Nephron progenitor cell (in vitro differentiated cells): Measurements from ENCODE around the gene SPP1.

Source experiments
- DNase-seq: peaks from one replicate; pipeline ENCODE4 v3.0.0; 2021
- H3K27ac Mint-ChIP-seq: 2 replicates; pipeline ENCODE4 v1.8.0; 2021; ENCODE audit warnings: mild to moderate bottlenecking, moderate library complexity, mixed read lengths
- H3K27me3 Mint-ChIP-seq: 2 replicates; pipeline ENCODE4 v1.8.0; 2021; ENCODE audit warnings: mild to moderate bottlenecking, low read depth, mixed read lengths; ENCODE audit not compliant: poor library complexity
- H3K36me3 Mint-ChIP-seq: 2 replicates; pipeline ENCODE4 v1.8.0; 2021; ENCODE audit warnings: low read depth, mixed read lengths
- H3K4me1 Mint-ChIP-seq: 2 replicates; pipeline ENCODE4 v1.8.0; 2021; ENCODE audit warnings: mixed read lengths
- H3K4me3 Mint-ChIP-seq: 2 replicates; pipeline ENCODE4 v1.8.0; 2021; ENCODE audit warnings: mild to moderate bottlenecking, moderate library complexity, mixed read lengths
- H3K9me3 Mint-ChIP-seq: 2 replicates; pipeline ENCODE4 v1.8.0; 2021; ENCODE audit warnings: mild to moderate bottlenecking, moderate library complexity, mixed read lengths
- CTCF ChIP-seq: fragments of 200-600 bp; sonication (generic); IDR thresholded peaks from 2 replicates; pipeline ENCODE4 v1.5.0; 2021; ENCODE audit warnings: antibody characterized with exemption

The SPP1 gene

GRCh38 chr4:87961993-87962392 lies 13.5 kb upstream of the SPP1 start:
- no peak for DNase-seq
- no peaks in the 10 kb centered on the region for H3K9me3 Mint-ChIP-seq
- TF ChIP-seq CTCF = no peak
- no peaks in the 10 kb centered on the region for H3K4me1 Mint-ChIP-seq
- no peaks in the 10 kb centered on the region for H3K36me3 Mint-ChIP-seq
- no peak overlapping the region for H3K27ac Mint-ChIP-seq
- H3K27me3 Mint-ChIP-seq = peaks cover 6% of the 10 kb centered on the region
- no peak overlapping the region for H3K4me3 Mint-ChIP-seq

- Mint-ChIP-seq H3K4me3 (no peak overlapping the region), H3K27me3 (peaks cover 6% of the 10 kb centered on the region), H3K4me1 (no peaks in the 10 kb centered on the region), H3K36me3 (no peaks in the 10 kb centered on the region), H3K9me3 (no peaks in the 10 kb centered on the region), H3K27ac (no peak overlapping the region)
- DNase-seq = no peak
- no peak for TF ChIP-seq CTCF
Observed at GRCh38 chr4:87962398-87963146, 12.9 kb upstream of the SPP1 start.

GRCh38 chr4:87965501-87965975 lies 10.0 kb upstream of the SPP1 start:
- Mint-ChIP-seq H3K27ac (no peak overlapping the region), H3K36me3 (no peaks in the 10 kb centered on the region), H3K27me3 (no peaks in the 10 kb centered on the region), H3K4me3 (no peak overlapping the region), H3K9me3 (no peaks in the 10 kb centered on the region), H3K4me1 (no peaks in the 10 kb centered on the region)
- TF ChIP-seq CTCF = no peak
- no peak for DNase-seq

GRCh38 chr4:87966095-87966496 lies 9.4 kb upstream of the SPP1 start:
- TF ChIP-seq CTCF = no peak
- Mint-ChIP-seq H3K4me1 (no peaks in the 10 kb centered on the region), H3K27me3 (no peaks in the 10 kb centered on the region), H3K36me3 (no peaks in the 10 kb centered on the region), H3K9me3 (no peaks in the 10 kb centered on the region), H3K27ac (no peak overlapping the region), H3K4me3 (no peak overlapping the region)
- DNase-seq = no peak

- Mint-ChIP-seq H3K4me1 (no peaks in the 10 kb centered on the region), H3K36me3 (no peaks in the 10 kb centered on the region), H3K9me3 (no peaks in the 10 kb centered on the region), H3K27me3 (no peaks in the 10 kb centered on the region), H3K4me3 (no peak overlapping the region), H3K27ac (no peak overlapping the region)
- no peak for TF ChIP-seq CTCF
- DNase-seq = no peak
Observed at GRCh38 chr4:87967193-87967592, 8.3 kb upstream of the SPP1 start.

- no peak for DNase-seq
- Mint-ChIP-seq H3K27me3 (peaks cover 4% of the 10 kb centered on the region), H3K27ac (no peak overlapping the region), H3K9me3 (no peaks in the 10 kb centered on the region), H3K4me3 (no peak overlapping the region), H3K4me1 (peaks cover 10% of the 10 kb centered on the region), H3K36me3 (no peaks in the 10 kb centered on the region)
- no peak for TF ChIP-seq CTCF
Observed at GRCh38 chr4:87970121-87970520, 5.4 kb upstream of the SPP1 start.
